Neutrophil (primary cell): ENCODE results near the gene YIPF5.

Source experiments
- H3K27ac ChIP-seq: fragments of 200-600 bp; sonication (generic); 2 replicates; pipeline ENCODE4 v1.5.1; 2016; ENCODE audit warnings: mild to moderate bottlenecking, moderate library complexity
- H3K27me3 ChIP-seq: fragments of 200-600 bp; sonication (generic); 2 replicates; pipeline ENCODE4 v1.6.0; 2016; ENCODE audit warnings: mild to moderate bottlenecking
- H3K36me3 ChIP-seq: fragments of 200-600 bp; sonication (generic); 2 replicates; pipeline ENCODE4 v1.5.1; 2017
- H3K4me1 ChIP-seq, 2 experiments: fragments of 200-600 bp in 1 of 2; sonication (generic) in 1 of 2; 1 replicate in 1 of 2; 2 replicates in 1 of 2; pipeline versions ENCODE4 v1.5.1 to v1.6.1; 2013 to 2016; ENCODE audit warnings: low read depth in 1 of 2, low read length in 1 of 2, mild to moderate bottlenecking in 1 of 2, moderate library complexity in 1 of 2; ENCODE audit not compliant: control insufficient read depth in 1 of 2, insufficient read depth in 1 of 2
- H3K4me3 ChIP-seq, 2 experiments: fragments of 200-600 bp in 1 of 2; sonication (generic) in 1 of 2; 1 replicate in 1 of 2; 2 replicates in 1 of 2; pipeline ENCODE4 v1.5.1; 2013 to 2016; ENCODE audit warnings: low read depth in 1 of 2, low read length in 1 of 2, mild to moderate bottlenecking in 1 of 2, moderate library complexity in 1 of 2
- H3K9me3 ChIP-seq: fragments of 200-600 bp; sonication (generic); 2 replicates; pipeline ENCODE4 v1.5.1; 2016
- CTCF ChIP-seq: fragments of 200-600 bp; sonication (generic); IDR thresholded peaks from 2 replicates; pipeline ENCODE4 v1.5.1; 2016; ENCODE audit warnings: antibody characterized with exemption

Gene YIPF5

GRCh38 chr5:144134194-144134826, 36.1 kb downstream of the YIPF5 start:
- Histone ChIP-seq H3K9me3 (no peaks in the 10 kb centered on the region), H3K27me3 (no peaks in the 10 kb centered on the region), H3K27ac (no peak overlapping the region), H3K36me3 (no peaks in the 10 kb centered on the region), H3K4me1 (peaks cover 53 to 64% of the 10 kb centered on the region in 2 experiments), H3K4me3 (no peak overlapping the region)
- TF ChIP-seq CTCF, result no peak

- Histone ChIP-seq H3K4me1 (peaks cover 60 to 76% of the 10 kb centered on the region in 2 experiments), H3K36me3 (no peaks in the 10 kb centered on the region), H3K27me3 (no peaks in the 10 kb centered on the region), H3K4me3 (no peak overlapping the region), H3K9me3 (no peaks in the 10 kb centered on the region), H3K27ac (no peak overlapping the region)
- TF ChIP-seq CTCF, result no peak
These were observed 37.3 kb downstream of the YIPF5 start for GRCh38 chr5:144133050-144133633.

- no peaks in the 10 kb centered on the region for H3K9me3 ChIP-seq
- H3K4me3 ChIP-seq, result peak overlapping the region in 1 of 2 experiments; percentile 8
- peaks cover 56 to 72% of the 10 kb centered on the region in 2 experiments for H3K4me1 ChIP-seq
- no peaks in the 10 kb centered on the region for H3K27me3 ChIP-seq
- peak overlapping the region; percentile 65 for H3K27ac ChIP-seq
- TF ChIP-seq CTCF, result no peak
- no peaks in the 10 kb centered on the region for H3K36me3 ChIP-seq
These were observed 39.2 kb downstream of the YIPF5 start for GRCh38 chr5:144131261-144131660.

- H3K36me3 ChIP-seq, result no peaks in the 10 kb centered on the region
- no peak for TF ChIP-seq CTCF
- H3K4me3 ChIP-seq, result no peak overlapping the region
- no peaks in the 10 kb centered on the region for H3K27me3 ChIP-seq
- peaks cover 47 to 62% of the 10 kb centered on the region in 2 experiments for H3K4me1 ChIP-seq
- H3K27ac ChIP-seq, result no peak overlapping the region
- H3K9me3 ChIP-seq, result no peaks in the 10 kb centered on the region
These were observed 40.2 kb downstream of the YIPF5 start for GRCh38 chr5:144130306-144130705.

GRCh38 chr5:144128844-144129243, 41.6 kb downstream of the YIPF5 start:
- H3K36me3 ChIP-seq, result no peaks in the 10 kb centered on the region
- H3K27ac ChIP-seq, result peak overlapping the region; percentile 62
- H3K9me3 ChIP-seq, result no peaks in the 10 kb centered on the region
- no peak for TF ChIP-seq CTCF
- peaks cover 41 to 48% of the 10 kb centered on the region in 2 experiments for H3K4me1 ChIP-seq
- H3K4me3 ChIP-seq, result peak overlapping the region in 1 of 2 experiments; percentile 1
- no peaks in the 10 kb centered on the region for H3K27me3 ChIP-seq
